HUES64 (cell line): ENCODE measurements around the gene CACNA1C.

Experiments
- H3K27ac ChIP-seq: 2 replicates; pipeline ENCODE4 v1.7.0; 2013; ENCODE audit warnings: low read depth, low read length, inconsistent platforms
- H3K27me3 ChIP-seq: 2 replicates; pipeline ENCODE4 v1.6.1; 2013; ENCODE audit warnings: mild to moderate bottlenecking, low read length; ENCODE audit not compliant: insufficient read depth
- H3K36me3 ChIP-seq: 2 replicates; pipeline ENCODE4 v1.6.1; 2013; ENCODE audit warnings: mild to moderate bottlenecking, low read length; ENCODE audit not compliant: insufficient read depth
- H3K4me1 ChIP-seq: 2 replicates; pipeline ENCODE4 v1.6.1; 2013; ENCODE audit warnings: mild to moderate bottlenecking, low read length, moderate library complexity; ENCODE audit not compliant: insufficient read depth
- H3K4me3 ChIP-seq: 2 replicates; pipeline ENCODE4 v1.5.1; 2013; ENCODE audit warnings: mild to moderate bottlenecking, low read length, moderate library complexity
- H3K9ac ChIP-seq: 2 replicates; pipeline ENCODE4 v1.6.1; 2013; ENCODE audit warnings: mild to moderate bottlenecking, low read depth, low read length
- H3K9me3 ChIP-seq: 2 replicates; pipeline ENCODE4 v1.6.1; 2013; ENCODE audit warnings: low read depth, low read length; ENCODE audit not compliant: insufficient read depth
- WGBS: fragments of 150-250, 120-280 bp; methylation state at CpG from one replicate; pipeline ENCODE4 v1.1.7; 2013; ENCODE audit warnings: missing lambda C conversion rate; 5-methylcytosine and 5-hydroxymethylcytosine counted together

The CACNA1C gene

DNA sequence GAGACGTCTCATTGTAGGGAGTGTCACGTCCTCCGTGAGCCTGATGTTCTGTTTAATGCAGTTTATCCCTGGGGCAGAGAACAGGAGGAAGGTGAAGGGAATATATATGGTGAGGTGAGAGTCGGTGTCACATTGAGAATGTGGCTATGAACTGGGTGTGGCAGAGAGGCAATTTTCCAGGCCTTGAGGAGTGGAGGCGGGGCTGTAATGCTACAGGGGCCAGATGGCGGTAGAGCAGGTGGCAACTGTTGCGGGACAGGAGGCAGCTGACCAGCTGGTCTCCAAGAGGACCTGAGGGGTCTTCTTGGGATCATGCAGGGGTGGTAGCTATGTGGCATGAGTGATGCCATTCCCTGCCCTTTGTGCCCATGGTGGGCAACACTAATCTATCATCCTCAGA lies 59.6 kb downstream of the CACNA1C start:
- Histone ChIP-seq H3K9ac (no peak overlapping the region), H3K4me1 (no peaks in the 10 kb centered on the region), H3K27ac (no peak overlapping the region), H3K27me3 (no peaks in the 10 kb centered on the region), H3K4me3 (no peak overlapping the region), H3K36me3 (no peaks in the 10 kb centered on the region), H3K9me3 (no peaks in the 10 kb centered on the region)
- 92% methylated on average over 7 of the region's 7 CpGs for WGBS

DNA sequence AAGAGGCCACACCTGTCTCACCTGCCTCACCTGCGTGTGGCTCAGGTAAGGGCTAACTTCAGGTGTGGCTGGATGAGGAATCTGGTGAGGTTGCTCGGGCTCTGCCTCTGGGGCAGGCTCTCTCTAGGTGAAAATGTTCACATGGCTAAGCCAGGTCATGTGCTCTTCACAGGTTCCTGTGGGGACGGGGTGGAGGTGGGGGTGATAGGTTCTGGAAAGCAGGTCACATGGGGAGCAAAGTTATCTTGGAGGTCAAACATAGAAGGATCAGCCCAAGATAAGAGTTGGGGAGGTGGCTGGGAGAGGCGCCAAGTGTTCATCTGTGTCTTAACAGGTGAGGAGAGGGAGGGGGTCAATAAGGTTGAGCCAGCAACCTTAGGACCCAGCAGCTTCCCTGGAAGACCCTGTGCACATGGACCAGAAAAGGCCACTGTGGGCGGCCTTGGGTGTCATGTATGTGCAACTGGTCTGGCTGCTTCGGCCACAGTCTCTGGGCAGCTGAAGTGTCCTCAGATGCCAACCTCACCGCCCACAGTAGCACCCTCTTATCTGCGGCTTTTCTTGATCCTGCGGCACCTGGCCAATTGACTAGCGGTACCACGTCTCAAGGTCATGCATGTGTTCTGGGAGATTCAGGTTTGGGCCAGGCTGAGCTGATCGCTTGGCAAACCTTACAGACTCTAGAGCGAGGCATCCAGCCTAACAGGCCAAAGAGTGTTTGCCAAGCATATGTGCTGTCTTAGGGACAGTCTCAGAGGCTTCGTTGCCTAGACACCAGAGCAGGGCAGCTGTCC lies 60.5 kb downstream of the CACNA1C start:
- 93% methylated on average over 14 of the region's 14 CpGs for WGBS
- Histone ChIP-seq H3K9ac (no peak overlapping the region), H3K27me3 (no peaks in the 10 kb centered on the region), H3K9me3 (no peaks in the 10 kb centered on the region), H3K36me3 (no peaks in the 10 kb centered on the region), H3K4me3 (no peak overlapping the region), H3K4me1 (no peaks in the 10 kb centered on the region), H3K27ac (no peak overlapping the region)

DNA sequence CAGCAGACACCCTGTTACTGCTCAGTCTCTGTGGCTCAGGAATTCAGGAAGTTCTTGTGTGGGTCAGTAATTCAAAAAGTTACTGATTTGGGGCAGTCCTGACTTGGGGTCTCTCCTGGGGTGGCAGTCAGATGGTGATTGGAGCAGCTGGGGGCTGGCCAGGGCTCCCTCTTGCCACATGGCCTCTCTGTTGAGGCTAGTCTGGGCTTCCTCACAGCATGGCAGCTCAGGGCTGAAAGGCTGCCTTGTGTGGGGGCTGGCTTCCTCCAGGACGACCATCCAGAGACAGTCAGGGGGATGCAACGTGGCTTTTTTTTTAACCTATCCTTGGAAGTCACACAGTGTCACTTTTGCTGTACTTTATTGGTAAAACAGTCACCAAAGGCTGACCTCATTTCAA lies 61.3 kb downstream of the CACNA1C start:
- Histone ChIP-seq H3K9ac (no peak overlapping the region), H3K36me3 (no peaks in the 10 kb centered on the region), H3K9me3 (no peaks in the 10 kb centered on the region), H3K4me3 (no peak overlapping the region), H3K4me1 (no peaks in the 10 kb centered on the region), H3K27me3 (no peaks in the 10 kb centered on the region), H3K27ac (no peak overlapping the region)
- 57% methylated on average over 2 of the region's 2 CpGs for whole genome bisulfite sequencing

- H3K36me3 ChIP-seq = no peaks in the 10 kb centered on the region
- H3K9me3 ChIP-seq = no peaks in the 10 kb centered on the region
- no peak overlapping the region for H3K27ac ChIP-seq
- H3K4me3 ChIP-seq = no peak overlapping the region
- WGBS = 95% methylated on average over 31 of the region's 31 CpGs
- no peak overlapping the region for H3K9ac ChIP-seq
- H3K27me3 ChIP-seq = no peaks in the 10 kb centered on the region
- no peaks in the 10 kb centered on the region for H3K4me1 ChIP-seq
Observed at GRCh38 chr12:2115101-2115845, 62.5 kb downstream of the CACNA1C start.

- H3K36me3 ChIP-seq = no peaks in the 10 kb centered on the region
- WGBS = 98% methylated on average over 7 of the region's 7 CpGs
- H3K4me1 ChIP-seq = no peaks in the 10 kb centered on the region
- no peaks in the 10 kb centered on the region for H3K9me3 ChIP-seq
- H3K4me3 ChIP-seq = no peak overlapping the region
- H3K27ac ChIP-seq = no peak overlapping the region
- H3K27me3 ChIP-seq = no peaks in the 10 kb centered on the region
- no peak overlapping the region for H3K9ac ChIP-seq
Observed at GRCh38 chr12:2117541-2117940, 64.8 kb downstream of the CACNA1C start.

GRCh38 chr12:2118061-2118460 lies 65.3 kb downstream of the CACNA1C start:
- H3K36me3 ChIP-seq = no peaks in the 10 kb centered on the region
- no peaks in the 10 kb centered on the region for H3K27me3 ChIP-seq
- H3K4me3 ChIP-seq = no peak overlapping the region
- H3K9me3 ChIP-seq = no peaks in the 10 kb centered on the region
- H3K4me1 ChIP-seq = no peaks in the 10 kb centered on the region
- no peak overlapping the region for H3K9ac ChIP-seq
- H3K27ac ChIP-seq = no peak overlapping the region
- 89% methylated on average over 5 of the region's 5 CpGs for WGBS

- Histone ChIP-seq H3K4me1 (no peaks in the 10 kb centered on the region), H3K9me3 (no peaks in the 10 kb centered on the region), H3K36me3 (no peaks in the 10 kb centered on the region), H3K4me3 (no peak overlapping the region), H3K9ac (no peak overlapping the region), H3K27ac (no peak overlapping the region), H3K27me3 (no peaks in the 10 kb centered on the region)
- WGBS = 91% methylated on average over 12 of the region's 12 CpGs
Observed at GRCh38 chr12:2118481-2119255, 65.9 kb downstream of the CACNA1C start.

GRCh38 chr12:2119266-2119665 lies 66.5 kb downstream of the CACNA1C start:
- Histone ChIP-seq H3K4me1 (no peaks in the 10 kb centered on the region), H3K27ac (no peak overlapping the region), H3K9me3 (no peaks in the 10 kb centered on the region), H3K36me3 (no peaks in the 10 kb centered on the region), H3K9ac (no peak overlapping the region), H3K27me3 (no peaks in the 10 kb centered on the region), H3K4me3 (no peak overlapping the region)
- WGBS = 92% methylated on average over 6 of the region's 7 CpGs

- no peaks in the 10 kb centered on the region for H3K36me3 ChIP-seq
- no peaks in the 10 kb centered on the region for H3K4me1 ChIP-seq
- no peak overlapping the region for H3K9ac ChIP-seq
- no peaks in the 10 kb centered on the region for H3K9me3 ChIP-seq
- H3K27ac ChIP-seq = no peak overlapping the region
- 94% methylated on average over 20 of the region's 20 CpGs for WGBS
- no peak overlapping the region for H3K4me3 ChIP-seq
- no peaks in the 10 kb centered on the region for H3K27me3 ChIP-seq
Observed at GRCh38 chr12:2120982-2121758, 68.4 kb downstream of the CACNA1C start.

- Histone ChIP-seq H3K9me3 (no peaks in the 10 kb centered on the region), H3K27me3 (no peaks in the 10 kb centered on the region), H3K4me1 (no peaks in the 10 kb centered on the region), H3K36me3 (no peaks in the 10 kb centered on the region), H3K4me3 (no peak overlapping the region), H3K9ac (no peak overlapping the region), H3K27ac (no peak overlapping the region)
- 91% methylated on average over 13 of the region's 13 CpGs for WGBS
Observed at GRCh38 chr12:2124466-2125023, 71.8 kb downstream of the CACNA1C start.
